Pancreas (tissue), 10 donors: ENCODE results near the gene SUSD5. TPM values are rescaled to one million over a fixed set of nuclear protein-coding genes. Genes with fewer than 3 reads are reported as not detected.
"Not testable (repeated sequence)": the region's sequence is repeated elsewhere in the genome, so short reads cannot be mapped to it uniquely, and the experiment has no call there.

ENCODE experiments used
- ATAC-seq, 4 donors: fragments of 200-7000 bp; cut with Tn5 transposase; one replicate each; pipeline versions ENCODE4 v1.8.0 to v1.9.1; 2020; ENCODE audit warnings: mild to moderate bottlenecking in 4 of 4, moderate library complexity in 4 of 4
- DNase-seq, 6 donors: peaks; one replicate each; pipeline ENCODE4 v3.0.0-alpha.2; 2020
- FAIRE-seq: peaks from 2 replicates; lab custom pipeline; 2012; peaks lifted over from hg19 to GRCh38; lab: Jason Lieb, UNC
- H3K27ac ChIP-seq, 4 donors: fragments of 200-600 bp; sonication (generic); 1 replicate in 3 of 4; 2 replicates in 1 of 4; pipeline versions ENCODE4 v1.5.0 to v1.8.0; 2020
- H3K27me3 ChIP-seq, 4 donors: fragments of 200-600 bp; one replicate each; pipeline ENCODE4 v1.8.0; 2021
- H3K36me3 ChIP-seq, 3 donors: fragments of 200-600 bp; sonication (generic) in 1 of 3; one replicate each; pipeline versions ENCODE4 v1.5.0 to v1.8.0; 2020 to 2021
- H3K4me1 ChIP-seq, 3 donors: fragments of 200-600 bp; one replicate each; pipeline ENCODE4 v1.8.0; 2021
- H3K4me3 ChIP-seq, 4 donors: fragments of 200-600 bp; sonication (generic) in 2 of 4; one replicate each; pipeline versions ENCODE4 v1.5.0 to v1.8.0; 2020 to 2021
- H3K9me3 ChIP-seq, 4 donors: fragments of 200-600 bp; one replicate each; pipeline ENCODE4 v1.8.0; 2021
- WGBS, 2 donors: extraction: QIAGEN DNeasy Blood & Tissue Kit; methylation state at CpG; one replicate each; pipeline ENCODE4 v1.1.7; 2013; 5-methylcytosine and 5-hydroxymethylcytosine counted together
- intact Hi-C, 3 donors: fragments of 100-400 bp; cut with DNase I; formaldehyde crosslinking; loops; one replicate each; pipeline versions ENCODE4 v1.11.1 to v1.14.2; 2022
- polyA plus RNA-seq, 2 donors: library from polyadenylated mRNA; stranded (reverse); fragments of 200-250 nt; gene quantifications; one replicate each; pipeline ENCODE4 v1.2.3, GENCODE V29; 2013
- total RNA-seq, 6 donors: library from RNA; stranded (reverse); fragmentation: NEBNext Ultra II Directional in 4 of 6; extraction: Animal tissue kit (Norgen Biotek cat#: 25700) in 4 of 6; gene quantifications; one replicate each; pipeline versions ENCODE4 v1.2.1 to v1.2.4, GENCODE V29; 2021 to 2023
- TF ChIP-seq, protein P1 (sequence below), 4 donors: fragments of 200-600 bp; sonication (generic) in 3 of 4; IDR thresholded peaks; one replicate each; pipeline versions ENCODE4 v1.5.0 to v1.8.0; 2021; ENCODE audit warnings: antibody characterized with exemption in 4 of 4
- donor health status: healthy with polysubstance abuse.
- donor health status: DM: no; HTN: no; CAD: no; lungs with moderate emphysema.
- donor health status: DM: no; HTN: no; CAD: no.
- donor health status: control.
- donor health status: control.
- donor health status: Bipolar disorder and iron deficiency.
- donor health status: DM: yes; HTN: yes; CAD: no.
- donor health status: DM: no; HTN: no; CAD: no.
- donor health status: DM: no; HTN: no; CAD: no.
- donor health status: DM: yes; HTN: yes; CAD: no.

The SUSD5 gene
- total and polyA plus RNA-seq, 8 donors = 0.05 to 0.54 (median 0.21) TPM

DNA sequence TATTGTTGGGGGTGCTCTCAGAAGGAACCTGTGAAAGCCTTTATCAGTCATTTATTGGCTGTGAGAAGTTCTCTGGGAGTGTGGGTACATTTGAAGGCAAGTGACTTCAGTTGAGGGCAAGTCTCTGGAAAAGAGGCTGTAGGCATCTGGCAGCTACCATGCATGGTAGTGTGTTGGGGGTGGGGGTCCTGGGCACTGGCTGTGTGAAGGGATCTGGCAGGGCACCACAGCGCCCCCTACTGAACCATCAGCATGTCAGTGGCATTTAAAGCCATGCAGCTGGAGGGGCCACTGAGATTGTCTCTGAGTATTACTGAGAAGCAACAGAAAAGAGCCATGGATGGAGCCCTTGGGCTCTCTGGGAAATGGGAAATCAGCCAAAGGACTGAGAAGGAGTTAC lies 74.2 kb downstream of the SUSD5 start:
- intact Hi-C loops = loop anchor here in 1 of 3 donors (10.0 kb wide), 1 partner anchor 230 kb away; no protein-coding TSS in a partner anchor
- DNase-seq (no peak), ATAC-seq (no peak), FAIRE-seq (no peak)
- Histone ChIP-seq H3K36me3 (no peaks in the 10 kb centered on the region), H3K27me3 (no peaks in the 10 kb centered on the region), H3K27ac (no peak overlapping the region), H3K4me1 (no peaks in the 10 kb centered on the region), H3K9me3 (no peaks in the 10 kb centered on the region), H3K4me3 (no peak overlapping the region)
- TF ChIP-seq, protein P1, sequence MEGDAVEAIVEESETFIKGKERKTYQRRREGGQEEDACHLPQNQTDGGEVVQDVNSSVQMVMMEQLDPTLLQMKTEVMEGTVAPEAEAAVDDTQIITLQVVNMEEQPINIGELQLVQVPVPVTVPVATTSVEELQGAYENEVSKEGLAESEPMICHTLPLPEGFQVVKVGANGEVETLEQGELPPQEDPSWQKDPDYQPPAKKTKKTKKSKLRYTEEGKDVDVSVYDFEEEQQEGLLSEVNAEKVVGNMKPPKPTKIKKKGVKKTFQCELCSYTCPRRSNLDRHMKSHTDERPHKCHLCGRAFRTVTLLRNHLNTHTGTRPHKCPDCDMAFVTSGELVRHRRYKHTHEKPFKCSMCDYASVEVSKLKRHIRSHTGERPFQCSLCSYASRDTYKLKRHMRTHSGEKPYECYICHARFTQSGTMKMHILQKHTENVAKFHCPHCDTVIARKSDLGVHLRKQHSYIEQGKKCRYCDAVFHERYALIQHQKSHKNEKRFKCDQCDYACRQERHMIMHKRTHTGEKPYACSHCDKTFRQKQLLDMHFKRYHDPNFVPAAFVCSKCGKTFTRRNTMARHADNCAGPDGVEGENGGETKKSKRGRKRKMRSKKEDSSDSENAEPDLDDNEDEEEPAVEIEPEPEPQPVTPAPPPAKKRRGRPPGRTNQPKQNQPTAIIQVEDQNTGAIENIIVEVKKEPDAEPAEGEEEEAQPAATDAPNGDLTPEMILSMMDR (IDR thresholded peaks at IDR 0.05) = peak in 2 of 4 donors; percentile 9 to 11
- 63 to 71% methylated on average over 1 of the region's 1 CpG for WGBS, 2 donors

DNA sequence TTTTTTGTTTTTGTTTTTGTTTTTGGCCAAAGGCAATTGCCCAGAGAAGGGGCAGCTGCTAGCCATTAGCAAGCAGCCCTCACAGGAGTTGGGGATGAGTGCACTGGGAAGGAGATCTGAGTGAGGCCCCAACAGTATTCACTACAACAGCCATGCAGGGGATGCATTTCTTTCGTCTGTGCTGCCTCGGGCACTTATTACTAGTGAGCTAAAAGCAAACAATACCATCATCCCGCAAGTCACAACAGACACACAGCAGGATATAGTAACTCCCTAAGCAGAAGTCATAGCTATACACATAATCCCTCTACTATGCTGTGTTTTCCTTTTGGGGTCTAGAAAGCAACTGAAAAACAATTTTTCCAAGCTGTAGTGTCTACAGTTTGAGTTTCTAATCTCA lies 77.6 kb downstream of the SUSD5 start:
- intact Hi-C loops = loop anchor here in 1 of 3 donors (10.0 kb wide), 1 partner anchor 234 kb away; no protein-coding TSS in a partner anchor
- FAIRE-seq (no peak), DNase-seq (no peak), ATAC-seq (no peak)
- H3K4me1 ChIP-seq = no peaks in the 10 kb centered on the region
- no peak overlapping the region for H3K4me3 ChIP-seq
- H3K36me3 ChIP-seq = no peaks in the 10 kb centered on the region
- 88 to 93% methylated on average over 3 of the region's 3 CpGs for WGBS, 2 donors
- no peaks in the 10 kb centered on the region for H3K27me3 ChIP-seq
- H3K27ac ChIP-seq = no peak overlapping the region
- TF ChIP-seq, protein P1 (IDR thresholded peaks at IDR 0.05) = no peak
- H3K9me3 ChIP-seq = no peaks in the 10 kb centered on the region

DNA sequence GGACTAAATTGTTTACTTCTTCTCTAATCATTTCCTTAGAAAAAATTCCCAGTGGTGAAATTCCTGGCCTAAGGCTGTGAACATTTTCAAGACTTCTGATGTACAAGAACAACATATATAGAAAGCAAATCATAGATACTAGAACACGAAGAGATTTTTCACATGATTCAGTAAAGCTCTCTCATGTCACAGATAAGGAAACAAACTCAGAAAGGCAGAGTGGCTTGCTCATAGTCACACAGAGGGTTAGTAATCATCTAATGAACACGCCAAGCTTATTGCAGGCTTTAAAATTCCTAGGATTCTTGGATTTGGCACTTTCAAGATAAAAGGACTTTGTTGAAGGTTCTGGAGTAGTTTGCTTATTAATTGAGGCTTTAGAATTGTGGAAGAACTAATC lies 78.6 kb downstream of the SUSD5 start:
- TF ChIP-seq, protein P1 (IDR thresholded peaks at IDR 0.05) = no peak
- no peaks in the 10 kb centered on the region for H3K27me3 ChIP-seq
- 58 to 67% methylated on average over 2 of the region's 2 CpGs for WGBS, 2 donors
- FAIRE-seq (no peak), DNase-seq (no peak), ATAC-seq (no peak)
- H3K27ac ChIP-seq = no peak overlapping the region
- H3K4me1 ChIP-seq = no peaks in the 10 kb centered on the region
- H3K9me3 ChIP-seq = no peaks in the 10 kb centered on the region
- intact Hi-C loops = loop anchor here in 1 of 3 donors (10.0 kb wide), 1 partner anchor 235 kb away; no protein-coding TSS in a partner anchor
- no peak overlapping the region for H3K4me3 ChIP-seq
- no peaks in the 10 kb centered on the region for H3K36me3 ChIP-seq

GRCh38 chr3:33139006-33139623 lies 79.5 kb downstream of the SUSD5 start:
- H3K27ac ChIP-seq, H3K27me3 ChIP-seq, H3K9me3 ChIP-seq, ATAC-seq, intact Hi-C loops, H3K4me1 ChIP-seq, H3K4me3 ChIP-seq, FAIRE-seq, H3K36me3 ChIP-seq, DNase-seq: not testable (repeated sequence)
- 94 to 97% methylated on average over 8 of the region's 8 CpGs for WGBS, 2 donors

- no peak overlapping the region for H3K4me3 ChIP-seq
- intact Hi-C loops = no loop called here
- FAIRE-seq = no peak
- TF ChIP-seq, protein P1 (IDR thresholded peaks at IDR 0.05) = no peak
- no peaks in the 10 kb centered on the region for H3K27me3 ChIP-seq
- no peak for DNase-seq
- no peak overlapping the region for H3K27ac ChIP-seq
- WGBS, 2 donors = 31 to 34% methylated on average over 1 of the region's 1 CpG
- peaks cover 0 to 10% (median 0%) of the 10 kb centered on the region in 3 donors for H3K36me3 ChIP-seq
- no peaks in the 10 kb centered on the region for H3K9me3 ChIP-seq
- no peaks in the 10 kb centered on the region for H3K4me1 ChIP-seq
- no peak for ATAC-seq
Measured at GRCh38 chr3:33137691-33138090, 80.9 kb downstream of the SUSD5 start.
